GM12878 (cell line): Measurements from ENCODE around the gene LRRC41. TPM values are rescaled to one million over a fixed set of nuclear protein-coding genes. Genes with fewer than 3 reads are reported as not detected.

Experiments
- ATAC-seq: fragments of 200-7000 bp; cut with Tn5 transposase; 3 replicates; pipeline ENCODE4 v1.9.1; 2020; ENCODE audit warnings: mild to moderate bottlenecking, moderate library complexity
- BruUV-seq: library from RNA; stranded (reverse); fragments of 400-500 nt; replicated peaks from 2 replicates; lab custom pipeline; 2021; lab: Mats Ljungman, UMichigan
- CTCF ChIA-PET: fragments of 300-600 bp; sonication (Branson Sonifier 250); formaldehyde crosslinking; extraction: SDS; loops from one replicate; lab custom pipeline; 2021; ENCODE audit warnings: inconsistent platforms; lab: Yijun Ruan, JAX
- POLR2A ChIA-PET: fragments of 350-600 bp; formaldehyde crosslinking; extraction: SDS; loops from one replicate; lab custom pipeline; 2021; ENCODE audit warnings: inconsistent platforms; lab: Charles Lee
- RAD21 ChIA-PET: fragments of 300-600 bp; sonication (Branson Sonifier 250); formaldehyde crosslinking; loops from one replicate; lab custom pipeline; 2023; ENCODE audit warnings: antibody characterized with exemption; ENCODE audit not compliant: unreplicated experiment; lab: Charles Lee
- SMC1A ChIA-PET: fragments of 300-600 bp; sonication (Branson Sonifier 250); formaldehyde crosslinking; loops from one replicate; lab custom pipeline; 2023; ENCODE audit not compliant: unreplicated experiment, uncharacterized antibody; lab: Charles Lee
- DNase-seq: peaks from one replicate; pipeline ENCODE4 v3.0.0-alpha.2; 2011; ENCODE audit warnings: low read depth, low spot score
- FAIRE-seq: peaks from 3 replicates; lab custom pipeline; 2011; peaks lifted over from hg19 to GRCh38; lab: Jason Lieb, UNC
- H2AFZ ChIP-seq: 2 replicates; pipeline ENCODE4 v1.6.0; 2011; ENCODE audit warnings: low read depth, low read length, control low read depth; ENCODE audit not compliant: control insufficient read depth
- H3K27ac ChIP-seq: 2 replicates; pipeline ENCODE4 v1.5.1; 2011; ENCODE audit warnings: control low read depth; ENCODE audit not compliant: control insufficient read depth, insufficient read depth
- H3K27me3 ChIP-seq, 2 experiments: replicated peaks in 1 of 2; 2 replicates each; pipeline versions ENCODE4 v1.6.0 to v1.6.1; 2011; ENCODE audit warnings: low read length in 1 of 2; ENCODE audit not compliant: control insufficient read depth in 2 of 2, insufficient read depth in 2 of 2
- H3K36me3 ChIP-seq, 2 experiments: 2 replicates each; pipeline ENCODE4 v1.5.1; 2011; ENCODE audit warnings: low read length in 1 of 2; ENCODE audit not compliant: control insufficient read depth in 2 of 2, insufficient read depth in 2 of 2
- H3K4me1 ChIP-seq: 2 replicates; pipeline ENCODE4 v1.6.1; 2011; ENCODE audit warnings: mild to moderate bottlenecking, low read length, moderate library complexity, mixed read lengths; ENCODE audit not compliant: control insufficient read depth, insufficient read depth
- H3K4me2 ChIP-seq: 2 replicates; pipeline ENCODE4 v1.6.0; 2011; ENCODE audit warnings: control low read depth; ENCODE audit not compliant: control insufficient read depth, insufficient read depth
- H3K4me3 ChIP-seq: fragments of 200-600 bp; sonication (generic); 2 replicates; pipeline ENCODE4 v1.5.1; 2016
- H3K79me2 ChIP-seq: 2 replicates; pipeline ENCODE4 v1.6.0; 2011; ENCODE audit warnings: low read length; ENCODE audit not compliant: control insufficient read depth, insufficient read depth
- H3K9ac ChIP-seq: 2 replicates; pipeline ENCODE4 v1.8.0; 2011; ENCODE audit warnings: low read length, control low read depth, mixed read lengths; ENCODE audit not compliant: control insufficient read depth, insufficient read depth
- H3K9me3 ChIP-seq: replicated peaks from 3 replicates; pipeline ENCODE4 v1.5.1; 2011; ENCODE audit warnings: mild to moderate bottlenecking, low read length; ENCODE audit not compliant: control insufficient read depth, insufficient read depth
- H4K20me1 ChIP-seq: 2 replicates; pipeline ENCODE4 v1.6.0; 2011; ENCODE audit not compliant: control insufficient read depth, insufficient read depth
- CTCF ChIP-seq, 3 experiments: IDR thresholded peaks in 2 of 3; conservative IDR thresholded peaks in 1 of 3; 2 replicates each; pipeline ENCODE4 v1.5.1; 2011; ENCODE audit warnings: low read depth in 3 of 3, low read length in 3 of 3, mild to moderate bottlenecking in 3 of 3, control low read depth in 2 of 3, moderate library complexity in 2 of 3, inconsistent platforms in 1 of 3, mixed read lengths in 1 of 3; ENCODE audit not compliant: control insufficient read depth in 2 of 3, insufficient read depth in 1 of 3; ENCODE audit errors: extremely low read depth in 1 of 3
- MLLT1 ChIP-seq: fragments of 450-650 bp; IDR thresholded peaks from 2 replicates; pipeline ENCODE4 v1.6.1; 2016; ENCODE audit warnings: mild to moderate bottlenecking
- REST ChIP-seq: IDR thresholded peaks from 2 replicates; pipeline ENCODE4 v1.6.1; 2012; ENCODE audit warnings: mild to moderate bottlenecking, low read depth, low read length
- SIX5 ChIP-seq: IDR thresholded peaks from 2 replicates; pipeline ENCODE4 v1.6.1; 2011; ENCODE audit warnings: mild to moderate bottlenecking, low read depth, low read length, moderate library complexity; ENCODE audit not compliant: severe bottlenecking
- SMAD5 ChIP-seq: IDR thresholded peaks from 2 replicates; pipeline ENCODE4 v1.6.1; 2016; ENCODE audit warnings: antibody characterized with exemption, low read depth
- WGBS: methylation state at CpG from one replicate; pipeline ENCODE4 v1.1.6; 2016; ENCODE audit warnings: low lambda C conversion rate; ENCODE audit not compliant: insufficient replicate concordance, insufficient coverage; ENCODE audit errors: missing lambda C conversion rate; 5-methylcytosine and 5-hydroxymethylcytosine counted together
- in situ Hi-C: fragments of 300-500 bp; cut with MboI; formaldehyde crosslinking; loops from 9 replicates; pipeline ENCODE4 v1.14.3; 2018; ENCODE audit warnings: mixed read lengths
- intact Hi-C: fragments of 100-400 bp; cut with micrococcal nuclease; formaldehyde crosslinking; loops from one replicate; pipeline ENCODE4 v1.14.2; 2022; ENCODE audit not compliant: unreplicated experiment
- polyA plus RNA-seq, 11 experiments: library from polyadenylated mRNA; depleted of rRNA in 4 of 11; unstranded in 6 of 11; stranded (reverse) in 5 of 11; fragments of >200 nt; fragmentation: Nextera tagmentation in 4 of 11; fragmentation: Illumina TruSeq in 1 of 11; extraction: Ambion mirVana in 4 of 11; extraction: Trizol in 1 of 11; gene quantifications; 1 replicate in 1 of 11; 2 replicates in 10 of 11; pipeline versions ENCODE4 v1.2.1 to v1.2.3, GENCODE V29; 2011 to 2016; ENCODE audit warnings: inconsistent platforms in 2 of 11, missing spikeins in 2 of 11, low read depth in 1 of 11
- total RNA-seq, 4 experiments: library from RNA; depleted of rRNA in 3 of 4; stranded (reverse); fragments of >200 nt in 3 of 4; fragmentation: Illumina TruSeq in 1 of 4; extraction: Trizol in 1 of 4; gene quantifications; 2 replicates each; pipeline versions ENCODE4 v1.2.1 to v1.2.3, GENCODE V29; 2013 to 2021

LRRC41 gene
- total and polyA plus RNA-seq, 10 of the 15 experiments (the other 5 are each of a cell fraction or from before 2014, with no cell fraction given): 12.0 to 79.9 (median 48.5) TPM

GRCh38 chr1:46289134-46289494, 14.3 kb downstream of the LRRC41 start:
- BruUV-seq: no TSS peak
- FAIRE-seq: no peak
- TF ChIP-seq SIX5 (no peak), SMAD5 (0 out of 2 replicates have a peak, but pooled peaks have one; percentile 29), REST (no peak), MLLT1 (no peak), CTCF (IDR thresholded peaks at IDR 0.05 in 2 of 3, conservative IDR thresholded peaks at IDR 0.05 in 1 of 3; ENCODE audit: control insufficient read depth in 2 of 3, extremely low read depth in 1 of 3, insufficient read depth in 1 of 3, low read depth in 3 of 3, low read length in 3 of 3) (no peak)

More at GRCh38 chr1:46289134-46289494, 14.3 kb downstream of the LRRC41 start:
- H3K4me2 ChIP-seq: no peak overlapping the region
- no peaks in the 10 kb centered on the region for H3K79me2 ChIP-seq
- no peak overlapping the region for H2AFZ ChIP-seq
- CTCF ChIA-PET: no interaction called here
- no peaks in the 10 kb centered on the region for H4K20me1 ChIP-seq
- ATAC-seq (no peak), DNase-seq (no peak)
- no peaks in the 10 kb centered on the region for H3K4me1 ChIP-seq
- POLR2A ChIA-PET: interaction anchor here (1.1 kb wide), 1 partner anchor 42 kb away, joined by 3 read pairs; the partner anchor contains the start of gene RAD54L
- 99% methylated on average over 5 of the region's 5 CpGs for WGBS
- no peak overlapping the region for H3K4me3 ChIP-seq
- SMC1A ChIA-PET: no interaction called here
- no peaks in the 10 kb centered on the region for H3K27me3 ChIP-seq
- RAD21 ChIA-PET: no interaction called here
- no peak overlapping the region for H3K27ac ChIP-seq
- in situ Hi-C loops: no loop called here
- intact Hi-C loops: no loop called here
- H3K9ac ChIP-seq: no peak overlapping the region
- H3K36me3 ChIP-seq: peaks cover 10 to 13% of the 10 kb centered on the region in 2 experiments
- no peaks in the 10 kb centered on the region for H3K9me3 ChIP-seq
